ENCODE results near the gene ELL. TPM values are rescaled to one million over a fixed set of nuclear protein-coding genes. Genes with fewer than 3 reads are reported as not detected.

The ELL gene
- total and polyA plus RNA-seq, 2 experiments from 2014 or later = 11.3 to 20.1 TPM

DNA sequence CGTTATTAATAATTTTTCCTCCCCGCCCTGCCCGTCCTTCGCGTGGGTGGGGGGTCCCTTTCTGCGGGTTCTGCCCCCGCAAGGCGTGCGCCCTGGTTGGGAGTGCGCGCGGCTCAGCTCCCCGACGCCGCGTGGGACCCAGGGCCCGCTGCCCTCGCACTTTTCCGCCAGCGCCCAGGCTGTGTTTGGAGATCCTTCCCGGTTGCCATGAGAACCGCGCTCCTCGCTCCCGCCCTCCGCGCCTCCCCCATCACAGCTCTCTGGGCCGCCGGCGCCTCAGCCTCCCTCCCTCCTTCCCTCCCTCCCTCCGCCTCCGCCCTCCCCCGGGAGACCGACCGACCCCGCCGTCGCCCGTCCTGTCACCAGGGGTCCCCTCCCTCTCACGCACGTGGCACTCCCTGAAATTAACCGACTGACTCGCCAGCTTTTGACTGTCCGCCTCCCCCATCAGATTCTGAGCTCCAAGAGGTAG, 105.1 kb downstream of the ELL start:
- H3K27ac Mint-ChIP-seq = peak overlapping the region; percentile 37
- H3K9me3 Mint-ChIP-seq = no peaks in the 10 kb centered on the region
- Histone ChIP-seq H3K36me3 (ENCODE audit: insufficient read depth) (no peaks in the 10 kb centered on the region), H3F3A (replicated peaks; ENCODE audit: low read depth) (peaks cover 24% of the 10 kb centered on the region), H3K4me1 (ENCODE audit: insufficient read depth) (peaks cover 8% of the 10 kb centered on the region), H4K20me1 (replicated peaks; ENCODE audit: insufficient read depth) (no peaks in the 10 kb centered on the region; the same call in 1 of the 2 replicates), H3K79me2 (replicated peaks; ENCODE audit: insufficient read depth) (no peaks in the 10 kb centered on the region), H3K4me2 (peak overlapping the region; percentile 97), H3K27ac (ENCODE audit: low read depth) (peak overlapping the region; percentile 69), H2AFZ (peak overlapping the region; percentile 92), H3K4me3 (peak overlapping the region; percentile 73), H3K27me3 (ENCODE audit: insufficient read depth) (peaks cover 39% of the 10 kb centered on the region), H3K9me2 (ENCODE audit: insufficient read depth) (no peaks in the 10 kb centered on the region)
- DNase-seq (ENCODE audit: low spot score) (peak; percentile 93), ATAC-seq (peak; percentile 61)
- H3K27me3 Mint-ChIP-seq (ENCODE audit: insufficient read depth, low read depth, poor library complexity) = peaks cover 52% of the 10 kb centered on the region
- peaks cover 33% of the 10 kb centered on the region for H3K4me1 Mint-ChIP-seq
- no peaks in the 10 kb centered on the region for H3K36me3 Mint-ChIP-seq (ENCODE audit: low read depth)
- peak overlapping the region; percentile 75 for H3K4me3 Mint-ChIP-seq
- TF ChIP-seq, protein P1, sequence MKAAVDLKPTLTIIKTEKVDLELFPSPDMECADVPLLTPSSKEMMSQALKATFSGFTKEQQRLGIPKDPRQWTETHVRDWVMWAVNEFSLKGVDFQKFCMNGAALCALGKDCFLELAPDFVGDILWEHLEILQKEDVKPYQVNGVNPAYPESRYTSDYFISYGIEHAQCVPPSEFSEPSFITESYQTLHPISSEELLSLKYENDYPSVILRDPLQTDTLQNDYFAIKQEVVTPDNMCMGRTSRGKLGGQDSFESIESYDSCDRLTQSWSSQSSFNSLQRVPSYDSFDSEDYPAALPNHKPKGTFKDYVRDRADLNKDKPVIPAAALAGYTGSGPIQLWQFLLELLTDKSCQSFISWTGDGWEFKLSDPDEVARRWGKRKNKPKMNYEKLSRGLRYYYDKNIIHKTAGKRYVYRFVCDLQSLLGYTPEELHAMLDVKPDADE (IDR thresholded peaks at IDR 0.05) = no peak
- TF ChIP-seq STAT1 (IDR thresholded peaks at IDR 0.05; ENCODE audit: unreplicated experiment) (no peak), NANOG (IDR thresholded peaks at IDR 0.05; ENCODE audit: borderline replicate concordance) (no peak), EZH2 (IDR thresholded peaks at IDR 0.05; ENCODE audit: low read depth, unreplicated experiment) (no peak), CREB1 (CRISPR knock-in tag; IDR thresholded peaks at IDR 0.05; ENCODE audit: low read depth) (no peak), JUNB (IDR thresholded peaks at IDR 0.05; ENCODE audit: unreplicated experiment) (no peak), POLR2AphosphoS5 (IDR thresholded peaks at IDR 0.05; ENCODE audit: low read depth) (no peak), ZNF114 (CRISPR knock-in tag; IDR thresholded peaks at IDR 0.05) (no peak), EZH2phosphoT487 (IDR thresholded peaks at IDR 0.05; ENCODE audit: unreplicated experiment) (no peak), ZNF331 (CRISPR knock-in tag; IDR thresholded peaks at IDR 0.05; ENCODE audit: low read depth) (no peak)
- TF ChIP-seq, protein P2, sequence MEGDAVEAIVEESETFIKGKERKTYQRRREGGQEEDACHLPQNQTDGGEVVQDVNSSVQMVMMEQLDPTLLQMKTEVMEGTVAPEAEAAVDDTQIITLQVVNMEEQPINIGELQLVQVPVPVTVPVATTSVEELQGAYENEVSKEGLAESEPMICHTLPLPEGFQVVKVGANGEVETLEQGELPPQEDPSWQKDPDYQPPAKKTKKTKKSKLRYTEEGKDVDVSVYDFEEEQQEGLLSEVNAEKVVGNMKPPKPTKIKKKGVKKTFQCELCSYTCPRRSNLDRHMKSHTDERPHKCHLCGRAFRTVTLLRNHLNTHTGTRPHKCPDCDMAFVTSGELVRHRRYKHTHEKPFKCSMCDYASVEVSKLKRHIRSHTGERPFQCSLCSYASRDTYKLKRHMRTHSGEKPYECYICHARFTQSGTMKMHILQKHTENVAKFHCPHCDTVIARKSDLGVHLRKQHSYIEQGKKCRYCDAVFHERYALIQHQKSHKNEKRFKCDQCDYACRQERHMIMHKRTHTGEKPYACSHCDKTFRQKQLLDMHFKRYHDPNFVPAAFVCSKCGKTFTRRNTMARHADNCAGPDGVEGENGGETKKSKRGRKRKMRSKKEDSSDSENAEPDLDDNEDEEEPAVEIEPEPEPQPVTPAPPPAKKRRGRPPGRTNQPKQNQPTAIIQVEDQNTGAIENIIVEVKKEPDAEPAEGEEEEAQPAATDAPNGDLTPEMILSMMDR (conservative IDR thresholded peaks at IDR 0.05; ENCODE audit: low read depth in 2 of 2) = no peak
- TF ChIP-seq, protein P3, sequence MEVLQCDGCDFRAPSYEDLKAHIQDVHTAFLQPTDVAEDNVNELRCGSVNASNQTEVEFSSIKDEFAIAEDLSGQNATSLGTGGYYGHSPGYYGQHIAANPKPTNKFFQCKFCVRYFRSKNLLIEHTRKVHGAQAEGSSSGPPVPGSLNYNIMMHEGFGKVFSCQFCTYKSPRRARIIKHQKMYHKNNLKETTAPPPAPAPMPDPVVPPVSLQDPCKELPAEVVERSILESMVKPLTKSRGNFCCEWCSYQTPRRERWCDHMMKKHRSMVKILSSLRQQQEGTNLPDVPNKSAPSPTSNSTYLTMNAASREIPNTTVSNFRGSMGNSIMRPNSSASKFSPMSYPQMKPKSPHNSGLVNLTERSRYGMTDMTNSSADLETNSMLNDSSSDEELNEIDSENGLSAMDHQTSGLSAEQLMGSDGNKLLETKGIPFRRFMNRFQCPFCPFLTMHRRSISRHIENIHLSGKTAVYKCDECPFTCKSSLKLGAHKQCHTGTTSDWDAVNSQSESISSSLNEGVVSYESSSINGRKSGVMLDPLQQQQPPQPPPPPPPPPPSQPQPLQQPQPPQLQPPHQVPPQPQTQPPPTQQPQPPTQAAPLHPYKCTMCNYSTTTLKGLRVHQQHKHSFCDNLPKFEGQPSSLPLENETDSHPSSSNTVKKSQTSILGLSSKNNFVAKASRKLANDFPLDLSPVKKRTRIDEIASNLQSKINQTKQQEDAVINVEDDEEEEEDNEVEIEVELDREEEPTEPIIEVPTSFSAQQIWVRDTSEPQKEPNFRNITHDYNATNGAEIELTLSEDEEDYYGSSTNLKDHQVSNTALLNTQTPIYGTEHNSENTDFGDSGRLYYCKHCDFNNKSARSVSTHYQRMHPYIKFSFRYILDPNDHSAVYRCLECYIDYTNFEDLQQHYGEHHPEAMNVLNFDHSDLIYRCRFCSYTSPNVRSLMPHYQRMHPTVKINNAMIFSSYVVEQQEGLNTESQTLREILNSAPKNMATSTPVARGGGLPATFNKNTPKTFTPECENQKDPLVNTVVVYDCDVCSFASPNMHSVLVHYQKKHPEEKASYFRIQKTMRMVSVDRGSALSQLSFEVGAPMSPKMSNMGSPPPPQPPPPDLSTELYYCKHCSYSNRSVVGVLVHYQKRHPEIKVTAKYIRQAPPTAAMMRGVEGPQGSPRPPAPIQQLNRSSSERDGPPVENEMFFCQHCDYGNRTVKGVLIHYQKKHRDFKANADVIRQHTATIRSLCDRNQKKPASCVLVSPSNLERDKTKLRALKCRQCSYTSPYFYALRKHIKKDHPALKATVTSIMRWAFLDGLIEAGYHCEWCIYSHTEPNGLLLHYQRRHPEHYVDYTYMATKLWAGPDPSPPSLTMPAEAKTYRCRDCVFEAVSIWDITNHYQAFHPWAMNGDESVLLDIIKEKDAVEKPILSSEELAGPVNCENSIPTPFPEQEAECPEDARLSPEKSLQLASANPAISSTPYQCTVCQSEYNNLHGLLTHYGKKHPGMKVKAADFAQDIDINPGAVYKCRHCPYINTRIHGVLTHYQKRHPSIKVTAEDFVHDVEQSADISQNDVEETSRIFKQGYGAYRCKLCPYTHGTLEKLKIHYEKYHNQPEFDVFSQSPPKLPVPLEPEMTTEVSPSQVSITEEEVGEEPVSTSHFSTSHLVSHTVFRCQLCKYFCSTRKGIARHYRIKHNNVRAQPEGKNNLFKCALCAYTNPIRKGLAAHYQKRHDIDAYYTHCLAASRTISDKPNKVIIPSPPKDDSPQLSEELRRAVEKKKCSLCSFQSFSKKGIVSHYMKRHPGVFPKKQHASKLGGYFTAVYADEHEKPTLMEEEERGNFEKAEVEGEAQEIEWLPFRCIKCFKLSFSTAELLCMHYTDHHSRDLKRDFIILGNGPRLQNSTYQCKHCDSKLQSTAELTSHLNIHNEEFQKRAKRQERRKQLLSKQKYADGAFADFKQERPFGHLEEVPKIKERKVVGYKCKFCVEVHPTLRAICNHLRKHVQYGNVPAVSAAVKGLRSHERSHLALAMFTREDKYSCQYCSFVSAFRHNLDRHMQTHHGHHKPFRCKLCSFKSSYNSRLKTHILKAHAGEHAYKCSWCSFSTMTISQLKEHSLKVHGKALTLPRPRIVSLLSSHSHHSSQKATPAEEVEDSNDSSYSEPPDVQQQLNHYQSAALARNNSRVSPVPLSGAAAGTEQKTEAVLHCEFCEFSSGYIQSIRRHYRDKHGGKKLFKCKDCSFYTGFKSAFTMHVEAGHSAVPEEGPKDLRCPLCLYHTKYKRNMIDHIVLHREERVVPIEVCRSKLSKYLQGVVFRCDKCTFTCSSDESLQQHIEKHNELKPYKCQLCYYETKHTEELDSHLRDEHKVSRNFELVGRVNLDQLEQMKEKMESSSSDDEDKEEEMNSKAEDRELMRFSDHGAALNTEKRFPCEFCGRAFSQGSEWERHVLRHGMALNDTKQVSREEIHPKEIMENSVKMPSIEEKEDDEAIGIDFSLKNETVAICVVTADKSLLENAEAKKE (CRISPR knock-in tag; IDR thresholded peaks at IDR 0.05) = no peak
- TF ChIP-seq, protein P4, sequence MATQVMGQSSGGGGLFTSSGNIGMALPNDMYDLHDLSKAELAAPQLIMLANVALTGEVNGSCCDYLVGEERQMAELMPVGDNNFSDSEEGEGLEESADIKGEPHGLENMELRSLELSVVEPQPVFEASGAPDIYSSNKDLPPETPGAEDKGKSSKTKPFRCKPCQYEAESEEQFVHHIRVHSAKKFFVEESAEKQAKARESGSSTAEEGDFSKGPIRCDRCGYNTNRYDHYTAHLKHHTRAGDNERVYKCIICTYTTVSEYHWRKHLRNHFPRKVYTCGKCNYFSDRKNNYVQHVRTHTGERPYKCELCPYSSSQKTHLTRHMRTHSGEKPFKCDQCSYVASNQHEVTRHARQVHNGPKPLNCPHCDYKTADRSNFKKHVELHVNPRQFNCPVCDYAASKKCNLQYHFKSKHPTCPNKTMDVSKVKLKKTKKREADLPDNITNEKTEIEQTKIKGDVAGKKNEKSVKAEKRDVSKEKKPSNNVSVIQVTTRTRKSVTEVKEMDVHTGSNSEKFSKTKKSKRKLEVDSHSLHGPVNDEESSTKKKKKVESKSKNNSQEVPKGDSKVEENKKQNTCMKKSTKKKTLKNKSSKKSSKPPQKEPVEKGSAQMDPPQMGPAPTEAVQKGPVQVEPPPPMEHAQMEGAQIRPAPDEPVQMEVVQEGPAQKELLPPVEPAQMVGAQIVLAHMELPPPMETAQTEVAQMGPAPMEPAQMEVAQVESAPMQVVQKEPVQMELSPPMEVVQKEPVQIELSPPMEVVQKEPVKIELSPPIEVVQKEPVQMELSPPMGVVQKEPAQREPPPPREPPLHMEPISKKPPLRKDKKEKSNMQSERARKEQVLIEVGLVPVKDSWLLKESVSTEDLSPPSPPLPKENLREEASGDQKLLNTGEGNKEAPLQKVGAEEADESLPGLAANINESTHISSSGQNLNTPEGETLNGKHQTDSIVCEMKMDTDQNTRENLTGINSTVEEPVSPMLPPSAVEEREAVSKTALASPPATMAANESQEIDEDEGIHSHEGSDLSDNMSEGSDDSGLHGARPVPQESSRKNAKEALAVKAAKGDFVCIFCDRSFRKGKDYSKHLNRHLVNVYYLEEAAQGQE (IDR thresholded peaks at IDR 0.05; ENCODE audit: unreplicated experiment) = no peak
